ENCODE results near the gene ZNF701.

DNA sequence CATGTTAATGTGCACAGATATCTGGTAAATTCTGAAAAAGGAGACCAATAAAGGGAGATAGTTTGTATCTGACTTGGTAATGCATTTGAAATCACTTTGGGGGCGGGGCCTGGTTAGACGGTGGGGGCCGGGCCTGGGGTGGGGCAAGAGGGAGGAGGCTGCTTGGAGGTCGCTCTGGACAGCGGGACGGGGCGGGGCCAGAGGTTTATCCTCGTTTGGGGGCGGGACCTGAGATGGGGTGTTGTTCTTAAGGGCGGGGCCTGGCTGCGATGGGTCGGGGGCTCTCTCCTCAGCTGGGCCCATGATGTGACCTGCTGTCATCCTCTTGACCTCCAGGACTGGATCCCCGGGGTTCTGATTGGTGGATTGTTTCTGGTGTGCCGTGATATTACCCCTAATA, 47.5 kb upstream of the ZNF701 start:
- TF ChIP-seq POLR2A (IDR thresholded peaks at IDR 0.05; ENCODE audit: low read depth, low read length), result no peak
- TF ChIP-seq POLR2AphosphoS5 (IDR thresholded peaks at IDR 0.05; ENCODE audit: low read depth, low read length), result no peak

All from GM12892 (cell line).